HG03521 (cell line): ENCODE measurements around the gene FCRLA.

ENCODE experiments used
- ATAC-seq: cut with Tn5 transposase; IDR thresholded peaks from one replicate; pipeline ENCODE4 v1.9.1; 2021; ENCODE audit warnings: mild to moderate bottlenecking, moderate library complexity; ENCODE audit not compliant: unreplicated experiment

Gene FCRLA

DNA sequence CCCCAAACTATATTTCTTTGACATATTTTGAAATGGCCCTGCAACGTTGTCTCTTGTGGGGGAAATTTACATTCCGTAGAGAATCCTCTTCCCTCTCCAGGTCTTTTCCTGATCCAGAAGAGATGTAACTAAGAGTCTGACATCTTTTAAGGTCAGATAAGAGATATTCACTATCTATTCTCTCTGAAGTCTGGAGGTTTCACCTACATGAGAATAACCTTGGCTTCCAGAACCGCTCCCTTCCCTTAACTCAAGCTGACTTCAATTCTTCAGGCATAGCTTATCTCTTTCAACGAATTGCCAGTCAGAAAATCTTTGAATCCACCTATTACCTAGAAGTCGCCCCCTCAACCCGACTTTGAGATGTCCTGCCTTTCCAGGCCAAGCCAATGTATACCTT, 24.2 kb downstream of the FCRLA start:
- no peak for ATAC-seq

DNA sequence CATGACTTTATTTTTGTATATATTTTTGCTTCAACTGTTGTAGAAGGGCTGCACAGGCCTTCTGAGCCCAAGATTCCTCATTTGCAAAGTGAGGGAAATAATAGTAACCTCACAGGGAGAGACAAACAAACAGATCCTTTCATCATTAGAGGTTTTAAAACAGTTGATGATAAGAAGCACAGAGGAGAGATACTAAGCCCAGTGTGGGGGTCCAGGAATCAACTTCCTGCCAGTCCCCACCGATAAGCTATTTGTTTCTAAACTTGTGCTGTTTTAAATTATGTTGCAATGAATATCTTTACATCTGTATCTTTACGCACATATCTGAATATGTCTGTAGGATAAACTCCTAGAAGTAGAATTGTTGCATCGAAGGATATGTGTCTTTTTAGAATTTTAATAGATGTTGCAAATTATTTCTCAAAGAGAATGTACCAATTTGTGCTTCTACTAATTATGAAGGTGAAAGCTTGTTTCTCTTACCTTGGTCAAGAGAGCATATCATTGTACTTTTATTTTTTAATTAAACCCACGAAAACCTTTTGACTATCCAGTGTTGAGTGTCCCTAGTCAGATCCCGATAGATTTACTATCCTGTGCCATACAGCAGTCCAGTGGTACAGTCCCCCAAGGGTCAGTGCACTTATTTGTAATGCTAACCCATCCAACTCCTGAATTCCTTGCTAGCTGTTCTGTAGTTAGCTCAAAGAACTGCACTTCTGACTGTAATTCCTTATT, 25.1 kb downstream of the FCRLA start:
- ATAC-seq: no peak

DNA sequence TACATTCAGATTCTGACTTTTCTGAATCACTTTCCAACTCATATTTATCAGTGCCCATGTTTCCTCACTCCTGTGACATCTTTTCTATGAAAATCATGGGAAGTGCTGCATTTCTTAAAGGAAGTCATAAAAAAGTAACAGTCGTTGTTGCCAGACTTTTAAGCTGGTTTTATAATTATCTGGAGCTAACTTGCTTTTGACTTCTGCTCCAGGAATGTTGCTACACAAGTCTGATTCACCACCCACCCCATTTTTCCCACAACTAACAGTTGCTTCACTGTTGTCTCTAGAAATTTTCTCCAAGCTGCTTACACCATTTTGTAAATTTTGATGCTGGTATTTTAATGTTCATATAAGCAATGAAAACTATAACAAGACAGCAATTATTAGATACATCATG, 26.5 kb downstream of the FCRLA start:
- no peak for ATAC-seq

- no peak for ATAC-seq
These were observed 28.8 kb downstream of the FCRLA start for GRCh38 chr1:161735837-161736236.

- no peak for ATAC-seq
These were observed 29.4 kb downstream of the FCRLA start for GRCh38 chr1:161736335-161736969.

DNA sequence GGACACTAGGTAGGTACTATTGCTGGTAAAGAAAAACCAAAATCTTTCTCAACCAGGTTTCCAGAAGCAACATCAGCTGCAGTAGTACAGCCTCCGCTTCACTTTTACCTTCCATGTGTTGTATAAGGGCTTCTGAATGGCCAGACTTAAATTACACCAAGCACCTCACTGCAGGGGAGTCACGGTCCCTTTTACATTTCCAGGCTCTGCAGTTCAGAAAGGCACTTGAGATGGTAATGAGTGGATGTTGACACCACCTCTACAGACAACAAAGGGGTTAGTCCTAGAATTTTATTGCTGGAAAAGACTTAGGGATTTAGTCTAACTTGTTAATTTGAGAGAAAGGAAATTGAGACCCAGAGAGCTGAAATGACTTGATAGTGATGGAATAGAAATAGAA, 30.6 kb downstream of the FCRLA start:
- ATAC-seq: no peak

GRCh38 chr1:161738627-161739287, 31.7 kb downstream of the FCRLA start:
- peak; percentile 49 for ATAC-seq

DNA sequence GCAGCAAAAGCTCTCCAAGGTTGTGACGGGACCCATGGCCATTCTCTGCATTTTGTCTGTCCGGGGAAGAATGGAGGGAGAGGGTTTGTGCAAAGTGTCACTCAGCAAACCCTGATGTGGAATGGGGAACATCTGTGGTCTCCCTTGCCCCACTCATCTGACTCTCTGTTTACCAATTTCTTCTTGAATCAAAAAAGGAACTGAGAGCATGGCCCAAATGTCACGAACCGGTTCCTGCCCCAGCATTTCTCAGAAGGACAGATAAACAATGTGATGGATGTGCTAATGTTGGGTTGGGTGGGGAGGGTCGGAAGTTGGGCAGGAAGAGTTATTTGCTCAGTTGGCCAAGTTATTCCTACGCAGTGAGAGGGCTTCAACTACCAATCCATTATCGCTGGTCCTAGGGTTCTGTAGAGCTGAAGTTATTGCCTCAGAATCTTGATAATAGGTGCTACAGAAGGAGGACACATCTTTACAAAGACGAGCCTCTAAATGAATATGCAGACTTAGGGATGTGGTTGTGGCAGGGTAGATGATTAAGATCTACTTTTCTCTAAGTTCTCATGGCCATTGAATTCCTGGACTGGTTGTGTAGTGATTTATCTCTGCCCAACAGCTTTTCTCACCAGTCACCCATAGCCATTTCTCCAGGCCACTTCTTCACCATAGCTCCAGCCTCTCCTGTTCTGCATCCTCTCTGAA, 33.0 kb downstream of the FCRLA start:
- ATAC-seq: peak; percentile 34

- ATAC-seq: no peak
These were observed 33.9 kb downstream of the FCRLA start for GRCh38 chr1:161740921-161741320.

- ATAC-seq: no peak
These were observed 36.2 kb downstream of the FCRLA start for GRCh38 chr1:161743231-161743630.

GRCh38 chr1:161747801-161748200, 40.8 kb downstream of the FCRLA start:
- no peak for ATAC-seq

DNA sequence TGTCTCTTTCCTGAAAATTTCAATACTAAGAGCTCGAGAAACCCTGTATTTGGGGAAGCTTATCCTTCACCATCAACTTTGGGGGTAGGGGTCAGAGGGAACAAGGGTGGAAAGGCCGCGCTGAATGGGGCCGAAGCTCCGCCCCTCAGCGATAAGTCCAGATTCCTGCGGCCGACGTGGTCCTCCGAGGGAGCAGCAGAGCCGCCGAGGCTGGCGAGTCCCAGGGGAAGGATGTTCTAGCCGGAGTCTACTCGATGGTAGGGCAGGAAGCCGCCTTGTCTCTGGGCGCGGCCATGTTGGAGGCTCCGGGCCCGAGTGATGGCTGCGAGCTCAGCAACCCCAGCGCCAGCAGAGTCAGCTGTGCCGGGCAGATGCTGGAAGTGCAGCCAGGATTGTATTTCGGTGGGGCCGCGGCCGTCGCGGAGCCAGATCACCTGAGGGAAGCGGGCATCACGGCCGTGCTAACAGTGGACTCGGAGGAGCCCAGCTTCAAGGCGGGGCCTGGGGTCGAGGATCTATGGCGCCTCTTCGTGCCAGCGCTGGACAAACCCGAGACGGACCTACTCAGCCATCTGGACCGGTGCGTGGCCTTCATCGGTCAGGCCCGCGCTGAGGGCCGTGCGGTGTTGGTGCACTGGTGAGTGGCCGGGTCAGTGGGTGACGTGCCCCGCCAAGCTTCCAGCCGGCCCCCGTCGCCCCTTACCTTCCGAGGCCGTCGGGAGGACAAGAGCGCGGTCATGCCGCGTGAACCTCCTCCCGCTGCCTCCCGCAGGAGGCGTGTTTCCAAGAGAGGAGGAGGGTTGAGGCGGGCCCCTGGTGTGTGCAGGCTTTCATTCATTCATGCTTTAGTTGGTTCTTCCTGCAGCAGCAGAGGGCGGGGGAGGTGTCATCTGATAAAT, 42.7 kb downstream of the FCRLA start, which contains the start of gene DUSP12:
Gene DUSP12, plus strand, starts transcription at position 278 of the 899 bp plus-strand sequence. Its CDS starts 16 bp downstream, at position 294.
- peak; percentile 96 for ATAC-seq

GRCh38 chr1:161763522-161764098, 56.6 kb downstream of the FCRLA start:
- ATAC-seq: no peak
